OCI-LY7 (cell line): ENCODE data around the gene GALNTL6. TPM values are rescaled to one million over a fixed set of nuclear protein-coding genes. Genes with fewer than 3 reads are reported as not detected.

Experiments
- BruUV-seq: library from RNA; stranded (reverse); fragments of 400-500 nt; replicated peaks from 2 replicates; lab custom pipeline; 2021; lab: Mats Ljungman, UMichigan
- CTCF ChIA-PET: fragments of 300-600 bp; sonication (Branson Sonifier 250); formaldehyde crosslinking; loops from one replicate; lab custom pipeline; 2022; ENCODE audit warnings: antibody characterized with exemption; ENCODE audit not compliant: unreplicated experiment; lab: Charles Lee
- POLR2A ChIA-PET: fragments of 300-600 bp; sonication (Branson Sonifier 250); formaldehyde crosslinking; loops from one replicate; lab custom pipeline; 2022; ENCODE audit warnings: antibody characterized with exemption; lab: Charles Lee
- DNase-seq: peaks from one replicate; pipeline ENCODE4 v3.0.0-alpha.2; 2015; ENCODE audit warnings: low spot score
- H2AFZ ChIP-seq: fragments of 200-600 bp; sonication (generic), shearing (Covaris generic); 2 replicates; pipeline ENCODE4 v1.6.1; 2014; ENCODE audit warnings: mild to moderate bottlenecking, antibody characterized with exemption, low read length, moderate library complexity
- H3K27ac ChIP-seq: fragments of 200-600 bp; sonication (generic); 2 replicates; pipeline ENCODE4 v1.5.1; 2014; ENCODE audit warnings: mixed run types, low read depth, mild to moderate bottlenecking, moderate library complexity, low read length, inconsistent platforms; ENCODE audit not compliant: poor library complexity, severe bottlenecking
- H3K36me3 ChIP-seq: fragments of 200-600 bp; sonication (generic); 2 replicates; pipeline ENCODE4 v1.6.1; 2014; ENCODE audit warnings: mild to moderate bottlenecking, antibody characterized with exemption, low read length, moderate library complexity, mixed read lengths; ENCODE audit not compliant: insufficient read depth
- H3K4me1 ChIP-seq: fragments of 200-600 bp; sonication (generic); 2 replicates; pipeline ENCODE4 v1.5.1; 2014; ENCODE audit warnings: mild to moderate bottlenecking, low read length; ENCODE audit not compliant: insufficient read depth, poor library complexity, severe bottlenecking
- H3K4me2 ChIP-seq: fragments of 200-600 bp; sonication (generic); 2 replicates; pipeline ENCODE4 v1.6.1; 2014; ENCODE audit warnings: mild to moderate bottlenecking, low read length
- H3K4me3 ChIP-seq: fragments of 200-600 bp; sonication (generic); 2 replicates; pipeline ENCODE4 v1.5.1; 2014; ENCODE audit warnings: mild to moderate bottlenecking, low read depth, low read length; ENCODE audit not compliant: poor library complexity, severe bottlenecking
- H3K79me2 ChIP-seq: fragments of 200-600 bp; sonication (generic); 2 replicates; pipeline ENCODE4 v1.6.1; 2016; ENCODE audit warnings: low read depth, mild to moderate bottlenecking, low read length, moderate library complexity, mixed read lengths; ENCODE audit not compliant: insufficient read depth
- H3K9me2 ChIP-seq: fragments of 200-600 bp; sonication (generic); 2 replicates; pipeline ENCODE4 v1.6.1; 2016; ENCODE audit warnings: mild to moderate bottlenecking, low read length, mixed read lengths; ENCODE audit not compliant: insufficient read depth
- H3K9me3 ChIP-seq: fragments of 200-600 bp; sonication (generic); 2 replicates; pipeline ENCODE4 v1.6.1; 2014; ENCODE audit warnings: mild to moderate bottlenecking, mixed run types, low read length, mixed read lengths
- H4K20me1 ChIP-seq: fragments of 200-600 bp; sonication (generic); 2 replicates; pipeline ENCODE4 v1.6.1; 2014; ENCODE audit warnings: mild to moderate bottlenecking, antibody characterized with exemption, low read length, moderate library complexity, mixed read lengths; ENCODE audit not compliant: insufficient read depth
- EZH2phosphoT487 ChIP-seq: fragments of 200-600 bp; sonication (generic); IDR thresholded peaks from 2 replicates; pipeline ENCODE4 v1.6.1; 2018; ENCODE audit warnings: low read depth, borderline replicate concordance, mild to moderate bottlenecking, mixed run types, antibody characterized with exemption, low read length, moderate library complexity, mixed read lengths
- intact Hi-C: fragments of 100-400 bp; cut with micrococcal nuclease; formaldehyde crosslinking; loops from one replicate; pipeline ENCODE4 v1.10.0; 2022; ENCODE audit not compliant: unreplicated experiment
- total RNA-seq, 2 experiments: library from RNA; depleted of rRNA in 1 of 2; stranded (reverse); fragments of >200 nt in 1 of 2; shearing (Covaris generic) in 1 of 2; gene quantifications; 2 replicates each; pipeline ENCODE4 v1.2.3, GENCODE V29; 2014 to 2022
- TF ChIP-seq, protein P1 (sequence below): fragments of 200-600 bp; sonication (generic); conservative IDR thresholded peaks from 2 replicates; pipeline ENCODE4 v1.5.1; 2014; ENCODE audit warnings: mild to moderate bottlenecking, antibody characterized with exemption, low read length, moderate library complexity, mixed read lengths

Gene GALNTL6
- total RNA-seq, 2 experiments from 2014 or later, result not detected

DNA sequence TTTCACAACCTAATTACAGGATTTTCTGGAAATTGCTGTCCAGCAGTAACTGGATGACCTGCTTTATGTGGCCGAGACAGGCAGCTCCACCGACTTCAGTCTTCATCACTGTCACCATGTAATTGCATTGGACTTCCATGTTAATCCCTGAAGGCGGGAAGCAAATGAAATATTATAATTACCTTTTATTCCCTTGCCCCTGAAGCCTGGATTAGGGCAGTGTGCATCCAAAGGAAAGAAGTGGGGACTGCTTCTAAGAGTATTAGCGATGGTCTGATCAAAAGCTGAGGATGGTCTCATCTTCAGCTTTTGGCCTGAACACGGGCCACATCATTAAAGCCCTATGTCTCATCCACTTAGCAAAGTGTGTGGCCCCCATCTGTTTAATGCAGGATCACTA is 1043.8 kb downstream of the GALNTL6 start:
- CTCF ChIA-PET, result no interaction called here
- POLR2A ChIA-PET, result no interaction called here
- H3K4me2 ChIP-seq, result no peak overlapping the region
- H3K27ac ChIP-seq, result no peak overlapping the region
- BruUV-seq, result no TSS peak
- H3K4me3 ChIP-seq, result no peak overlapping the region
- no peaks in the 10 kb centered on the region for H4K20me1 ChIP-seq
- intact Hi-C loops, result no loop called here
- H3K36me3 ChIP-seq, result no peaks in the 10 kb centered on the region
- H2AFZ ChIP-seq, result no peak overlapping the region
- H3K79me2 ChIP-seq, result no peaks in the 10 kb centered on the region
- H3K4me1 ChIP-seq, result no peaks in the 10 kb centered on the region
- TF ChIP-seq EZH2phosphoT487, result no peak
- TF ChIP-seq, protein P1, sequence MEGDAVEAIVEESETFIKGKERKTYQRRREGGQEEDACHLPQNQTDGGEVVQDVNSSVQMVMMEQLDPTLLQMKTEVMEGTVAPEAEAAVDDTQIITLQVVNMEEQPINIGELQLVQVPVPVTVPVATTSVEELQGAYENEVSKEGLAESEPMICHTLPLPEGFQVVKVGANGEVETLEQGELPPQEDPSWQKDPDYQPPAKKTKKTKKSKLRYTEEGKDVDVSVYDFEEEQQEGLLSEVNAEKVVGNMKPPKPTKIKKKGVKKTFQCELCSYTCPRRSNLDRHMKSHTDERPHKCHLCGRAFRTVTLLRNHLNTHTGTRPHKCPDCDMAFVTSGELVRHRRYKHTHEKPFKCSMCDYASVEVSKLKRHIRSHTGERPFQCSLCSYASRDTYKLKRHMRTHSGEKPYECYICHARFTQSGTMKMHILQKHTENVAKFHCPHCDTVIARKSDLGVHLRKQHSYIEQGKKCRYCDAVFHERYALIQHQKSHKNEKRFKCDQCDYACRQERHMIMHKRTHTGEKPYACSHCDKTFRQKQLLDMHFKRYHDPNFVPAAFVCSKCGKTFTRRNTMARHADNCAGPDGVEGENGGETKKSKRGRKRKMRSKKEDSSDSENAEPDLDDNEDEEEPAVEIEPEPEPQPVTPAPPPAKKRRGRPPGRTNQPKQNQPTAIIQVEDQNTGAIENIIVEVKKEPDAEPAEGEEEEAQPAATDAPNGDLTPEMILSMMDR, result no peak
- H3K9me3 ChIP-seq, result no peaks in the 10 kb centered on the region
- no peaks in the 10 kb centered on the region for H3K9me2 ChIP-seq
- no peak for DNase-seq

DNA sequence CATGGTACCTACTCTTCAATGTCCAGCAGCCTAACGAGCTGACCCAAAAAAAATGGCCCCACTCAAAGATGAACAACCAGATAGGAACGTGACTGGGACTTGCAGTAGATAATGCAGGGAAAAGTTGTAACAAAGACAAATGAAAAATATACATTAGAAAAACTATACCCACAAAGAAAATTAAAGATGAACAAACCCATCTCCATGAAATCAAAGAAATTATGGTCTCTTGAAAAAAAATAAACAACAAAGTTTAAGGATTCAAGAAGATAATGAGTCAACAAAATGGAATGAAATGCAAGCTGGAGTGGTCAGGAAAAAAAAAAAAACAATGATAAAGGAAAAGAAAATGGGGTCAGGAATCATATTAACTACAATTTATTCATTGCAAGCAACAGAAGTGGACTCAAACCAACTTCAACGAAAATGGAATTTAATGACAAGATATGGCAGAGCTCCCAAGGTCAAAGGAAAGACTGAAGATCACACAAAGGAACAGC is 1045.6 kb downstream of the GALNTL6 start:
- intact Hi-C loops, result no loop called here
- no peak overlapping the region for H3K27ac ChIP-seq
- CTCF ChIA-PET, result no interaction called here

DNA sequence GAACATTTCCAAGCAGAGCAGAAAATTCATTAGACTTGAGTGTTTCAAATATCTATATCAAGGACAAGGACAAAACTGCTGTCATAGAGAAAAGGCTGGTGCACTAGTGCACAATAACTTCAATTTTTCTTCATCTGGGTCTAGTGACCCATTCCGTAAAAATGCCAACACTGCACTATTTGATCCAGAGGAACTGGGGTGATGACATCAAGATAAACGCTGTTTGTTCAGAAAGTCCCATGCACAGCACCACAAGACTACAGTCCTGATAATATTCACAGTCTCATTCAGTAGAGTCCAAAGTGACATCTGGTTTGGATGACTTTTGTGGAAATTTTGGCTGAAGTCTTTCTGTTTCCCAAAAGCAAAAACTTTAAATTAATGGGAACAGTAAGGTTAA is 1051.9 kb downstream of the GALNTL6 start:
- H3K4me1 ChIP-seq, result no peaks in the 10 kb centered on the region
- ChIA-PET CTCF (no interaction called here), POLR2A (no interaction called here)
- H4K20me1 ChIP-seq, result no peaks in the 10 kb centered on the region
- H3K9me2 ChIP-seq, result no peaks in the 10 kb centered on the region
- H3K4me3 ChIP-seq, result no peak overlapping the region
- no peaks in the 10 kb centered on the region for H3K79me2 ChIP-seq
- no peak for TF ChIP-seq EZH2phosphoT487
- TF ChIP-seq, protein P1, result no peak
- DNase-seq, result no peak
- H2AFZ ChIP-seq, result no peak overlapping the region
- no peak overlapping the region for H3K27ac ChIP-seq
- no peaks in the 10 kb centered on the region for H3K9me3 ChIP-seq
- no peak overlapping the region for H3K4me2 ChIP-seq
- no peaks in the 10 kb centered on the region for H3K36me3 ChIP-seq
- intact Hi-C loops, result no loop called here
- no TSS peak for BruUV-seq

More for the DNA sequence above, 1045.6 kb downstream of the GALNTL6 start:
- Histone ChIP-seq H3K36me3 (no peaks in the 10 kb centered on the region), H4K20me1 (no peaks in the 10 kb centered on the region), H3K79me2 (no peaks in the 10 kb centered on the region), H3K9me2 (no peaks in the 10 kb centered on the region), H3K4me3 (no peak overlapping the region), H3K4me2 (no peak overlapping the region), H2AFZ (no peak overlapping the region), H3K4me1 (no peaks in the 10 kb centered on the region), H3K9me3 (no peaks in the 10 kb centered on the region)
- no peak for DNase-seq
- TF ChIP-seq, protein P1, result no peak
- no peak for TF ChIP-seq EZH2phosphoT487
- BruUV-seq, result no TSS peak
- POLR2A ChIA-PET, result no interaction called here
